ENCODE measurements around the gene OBP2A.

The OBP2A gene

DNA sequence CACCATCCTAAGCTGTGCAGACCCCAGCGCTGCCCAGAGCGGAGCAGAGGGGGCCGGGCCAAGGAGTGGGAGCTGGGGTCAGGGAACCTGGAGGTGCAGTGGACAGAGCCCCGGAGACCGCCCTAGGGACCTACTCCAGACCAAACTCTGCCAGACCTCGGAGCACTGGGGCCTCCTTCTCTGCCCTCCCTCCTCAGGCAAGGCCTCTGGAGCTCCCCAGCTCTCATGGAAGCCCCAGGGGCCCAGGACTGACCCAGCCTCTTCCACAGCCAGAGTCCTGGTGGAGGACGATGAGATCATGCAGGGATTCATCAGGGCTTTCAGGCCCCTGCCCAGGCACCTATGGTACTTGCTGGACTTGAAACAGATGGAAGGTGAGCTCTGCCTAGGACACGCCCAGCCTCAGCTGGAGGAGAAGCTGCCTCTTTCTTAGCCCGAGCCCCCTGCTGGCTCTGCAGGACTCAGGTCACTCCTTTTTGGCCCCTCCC is 19.3 kb downstream of the OBP2A start:
- TF ChIP-seq, protein P1, sequence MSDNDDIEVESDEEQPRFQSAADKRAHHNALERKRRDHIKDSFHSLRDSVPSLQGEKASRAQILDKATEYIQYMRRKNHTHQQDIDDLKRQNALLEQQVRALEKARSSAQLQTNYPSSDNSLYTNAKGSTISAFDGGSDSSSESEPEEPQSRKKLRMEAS (IDR thresholded peaks at IDR 0.05): no peak
- no peak for TF ChIP-seq EP300 (IDR thresholded peaks at IDR 0.05; ENCODE audit: borderline replicate concordance)
- no peak for TF ChIP-seq RAD21 (IDR thresholded peaks at IDR 0.05; ENCODE audit: low read depth)
- no peak for TF ChIP-seq CEBPB (IDR thresholded peaks at IDR 0.05)
- TF ChIP-seq TAF1 (IDR thresholded peaks at IDR 0.05; ENCODE audit: low read depth): no peak
- TF ChIP-seq, protein P2, sequence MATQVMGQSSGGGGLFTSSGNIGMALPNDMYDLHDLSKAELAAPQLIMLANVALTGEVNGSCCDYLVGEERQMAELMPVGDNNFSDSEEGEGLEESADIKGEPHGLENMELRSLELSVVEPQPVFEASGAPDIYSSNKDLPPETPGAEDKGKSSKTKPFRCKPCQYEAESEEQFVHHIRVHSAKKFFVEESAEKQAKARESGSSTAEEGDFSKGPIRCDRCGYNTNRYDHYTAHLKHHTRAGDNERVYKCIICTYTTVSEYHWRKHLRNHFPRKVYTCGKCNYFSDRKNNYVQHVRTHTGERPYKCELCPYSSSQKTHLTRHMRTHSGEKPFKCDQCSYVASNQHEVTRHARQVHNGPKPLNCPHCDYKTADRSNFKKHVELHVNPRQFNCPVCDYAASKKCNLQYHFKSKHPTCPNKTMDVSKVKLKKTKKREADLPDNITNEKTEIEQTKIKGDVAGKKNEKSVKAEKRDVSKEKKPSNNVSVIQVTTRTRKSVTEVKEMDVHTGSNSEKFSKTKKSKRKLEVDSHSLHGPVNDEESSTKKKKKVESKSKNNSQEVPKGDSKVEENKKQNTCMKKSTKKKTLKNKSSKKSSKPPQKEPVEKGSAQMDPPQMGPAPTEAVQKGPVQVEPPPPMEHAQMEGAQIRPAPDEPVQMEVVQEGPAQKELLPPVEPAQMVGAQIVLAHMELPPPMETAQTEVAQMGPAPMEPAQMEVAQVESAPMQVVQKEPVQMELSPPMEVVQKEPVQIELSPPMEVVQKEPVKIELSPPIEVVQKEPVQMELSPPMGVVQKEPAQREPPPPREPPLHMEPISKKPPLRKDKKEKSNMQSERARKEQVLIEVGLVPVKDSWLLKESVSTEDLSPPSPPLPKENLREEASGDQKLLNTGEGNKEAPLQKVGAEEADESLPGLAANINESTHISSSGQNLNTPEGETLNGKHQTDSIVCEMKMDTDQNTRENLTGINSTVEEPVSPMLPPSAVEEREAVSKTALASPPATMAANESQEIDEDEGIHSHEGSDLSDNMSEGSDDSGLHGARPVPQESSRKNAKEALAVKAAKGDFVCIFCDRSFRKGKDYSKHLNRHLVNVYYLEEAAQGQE (IDR thresholded peaks at IDR 0.05; ENCODE audit: low read depth): no peak
- no peak for TF ChIP-seq TCF12 (IDR thresholded peaks at IDR 0.05; ENCODE audit: low read depth)
- TF ChIP-seq FOXM1 (IDR thresholded peaks at IDR 0.05; ENCODE audit: borderline replicate concordance, low read depth): no peak
- TF ChIP-seq EGR1 (IDR thresholded peaks at IDR 0.05): no peak
- no peak for TF ChIP-seq ZBTB7A (IDR thresholded peaks at IDR 0.05; ENCODE audit: low read depth)
- no peak for TF ChIP-seq TEAD4 (IDR thresholded peaks at IDR 0.05)
- TF ChIP-seq YY1 (IDR thresholded peaks at IDR 0.05; ENCODE audit: low read depth): no peak
- no peak for TF ChIP-seq NFIC (IDR thresholded peaks at IDR 0.05)
- TF ChIP-seq, protein P3, sequence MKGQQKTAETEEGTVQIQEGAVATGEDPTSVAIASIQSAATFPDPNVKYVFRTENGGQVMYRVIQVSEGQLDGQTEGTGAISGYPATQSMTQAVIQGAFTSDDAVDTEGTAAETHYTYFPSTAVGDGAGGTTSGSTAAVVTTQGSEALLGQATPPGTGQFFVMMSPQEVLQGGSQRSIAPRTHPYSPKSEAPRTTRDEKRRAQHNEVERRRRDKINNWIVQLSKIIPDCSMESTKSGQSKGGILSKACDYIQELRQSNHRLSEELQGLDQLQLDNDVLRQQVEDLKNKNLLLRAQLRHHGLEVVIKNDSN (IDR thresholded peaks at IDR 0.05): no peak
- TF ChIP-seq CREB1 (IDR thresholded peaks at IDR 0.05; ENCODE audit: low read depth): no peak

DNA sequence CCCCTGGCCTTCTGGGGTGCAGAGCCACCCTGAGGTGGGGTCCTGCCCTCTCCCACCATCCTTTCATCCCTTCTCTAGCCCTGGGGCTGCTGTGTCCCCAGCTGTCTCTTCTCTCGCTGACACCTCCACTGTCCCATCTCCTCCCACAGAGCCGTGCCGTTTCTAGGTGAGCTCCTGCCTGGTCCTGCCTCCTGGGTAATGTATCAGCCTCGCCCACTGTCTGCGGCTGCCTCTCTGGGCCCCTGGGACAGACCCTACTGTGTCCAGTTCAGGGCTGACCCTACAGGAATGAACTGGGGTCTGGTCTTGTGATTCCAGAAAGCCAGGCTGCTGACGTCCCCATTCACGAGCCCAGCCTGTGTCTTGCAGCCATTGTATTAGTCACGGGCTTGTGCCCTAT is 19.7 kb downstream of the OBP2A start:
- TF ChIP-seq EP300 (IDR thresholded peaks at IDR 0.05; ENCODE audit: borderline replicate concordance): no peak
- TF ChIP-seq FOXM1 (IDR thresholded peaks at IDR 0.05; ENCODE audit: borderline replicate concordance, low read depth): no peak
- no peak for TF ChIP-seq CREB1 (IDR thresholded peaks at IDR 0.05; ENCODE audit: low read depth)
- TF ChIP-seq RAD21 (IDR thresholded peaks at IDR 0.05; ENCODE audit: low read depth): no peak
- TF ChIP-seq EGR1 (IDR thresholded peaks at IDR 0.05): no peak
- no peak for TF ChIP-seq TAF1 (IDR thresholded peaks at IDR 0.05; ENCODE audit: low read depth)
- no peak for TF ChIP-seq NFIC (IDR thresholded peaks at IDR 0.05)
- no peak for TF ChIP-seq YY1 (IDR thresholded peaks at IDR 0.05; ENCODE audit: low read depth)
- TF ChIP-seq, protein P3 (IDR thresholded peaks at IDR 0.05): no peak
- TF ChIP-seq, protein P2 (IDR thresholded peaks at IDR 0.05; ENCODE audit: low read depth): no peak
- no peak for TF ChIP-seq CEBPB (IDR thresholded peaks at IDR 0.05)
- TF ChIP-seq TCF12 (IDR thresholded peaks at IDR 0.05; ENCODE audit: low read depth): no peak
- TF ChIP-seq, protein P1 (IDR thresholded peaks at IDR 0.05): no peak
- no peak for TF ChIP-seq ZBTB7A (IDR thresholded peaks at IDR 0.05; ENCODE audit: low read depth)
- no peak for TF ChIP-seq TEAD4 (IDR thresholded peaks at IDR 0.05)

DNA sequence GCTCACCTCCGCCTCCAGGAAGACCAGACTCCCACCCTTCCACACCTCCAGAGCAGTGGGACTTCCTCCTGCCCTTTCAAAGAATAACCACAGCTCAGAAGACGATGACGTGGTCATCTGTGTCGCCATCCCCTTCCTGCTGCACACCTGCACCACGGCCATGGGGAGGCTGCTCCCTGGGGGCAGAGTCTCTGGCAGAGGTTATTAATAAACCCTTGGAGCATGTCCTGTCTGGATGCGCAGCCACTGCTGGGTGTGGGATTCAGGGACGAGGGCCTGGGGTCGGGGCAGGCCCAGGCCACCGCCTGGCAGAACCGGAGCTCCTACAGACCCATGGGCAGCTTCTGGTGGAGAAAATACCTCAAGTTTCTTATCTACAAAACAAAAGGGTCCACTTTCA is 20.6 kb downstream of the OBP2A start:
- no peak for TF ChIP-seq TCF12 (IDR thresholded peaks at IDR 0.05; ENCODE audit: low read depth)
- TF ChIP-seq EP300 (IDR thresholded peaks at IDR 0.05; ENCODE audit: borderline replicate concordance): no peak
- TF ChIP-seq, protein P2 (IDR thresholded peaks at IDR 0.05; ENCODE audit: low read depth): no peak
- no peak for TF ChIP-seq TEAD4 (IDR thresholded peaks at IDR 0.05)
- TF ChIP-seq, protein P1 (IDR thresholded peaks at IDR 0.05): no peak
- no peak for TF ChIP-seq NFIC (IDR thresholded peaks at IDR 0.05)
- no peak for TF ChIP-seq ZBTB7A (IDR thresholded peaks at IDR 0.05; ENCODE audit: low read depth)
- no peak for TF ChIP-seq TAF1 (IDR thresholded peaks at IDR 0.05; ENCODE audit: low read depth)
- TF ChIP-seq RAD21 (IDR thresholded peaks at IDR 0.05; ENCODE audit: low read depth): no peak
- TF ChIP-seq CEBPB (IDR thresholded peaks at IDR 0.05): no peak
- no peak for TF ChIP-seq CREB1 (IDR thresholded peaks at IDR 0.05; ENCODE audit: low read depth)

DNA sequence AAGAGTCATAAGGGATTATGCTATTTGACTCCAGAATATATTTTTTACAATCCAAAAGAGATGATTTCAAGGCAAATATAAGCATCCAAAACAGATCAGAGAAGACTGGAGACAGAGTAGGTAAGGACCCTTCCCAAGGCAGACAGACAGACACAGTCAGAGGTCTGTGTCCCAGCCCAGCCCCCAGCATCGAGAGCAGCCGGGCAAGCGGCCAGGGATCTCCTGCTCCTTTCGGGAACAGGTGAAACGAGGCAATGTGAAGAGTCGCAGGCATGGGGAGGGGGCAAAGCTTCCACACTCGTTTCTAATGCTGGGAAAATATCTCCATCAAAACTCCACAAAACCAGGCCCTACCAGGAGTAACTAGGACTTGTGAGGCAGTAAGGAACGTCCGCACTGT is 21.4 kb downstream of the OBP2A start:
- no peak for TF ChIP-seq NFIC (IDR thresholded peaks at IDR 0.05)
- TF ChIP-seq ZBTB7A (IDR thresholded peaks at IDR 0.05; ENCODE audit: low read depth): no peak
- TF ChIP-seq CEBPB (IDR thresholded peaks at IDR 0.05): no peak
- TF ChIP-seq YY1 (IDR thresholded peaks at IDR 0.05; ENCODE audit: low read depth): no peak
- TF ChIP-seq EGR1 (IDR thresholded peaks at IDR 0.05): no peak
- TF ChIP-seq, protein P1 (IDR thresholded peaks at IDR 0.05): no peak
- TF ChIP-seq CREB1 (IDR thresholded peaks at IDR 0.05; ENCODE audit: low read depth): no peak
- TF ChIP-seq TAF1 (IDR thresholded peaks at IDR 0.05; ENCODE audit: low read depth): no peak
- TF ChIP-seq EP300 (IDR thresholded peaks at IDR 0.05; ENCODE audit: borderline replicate concordance): no peak
- TF ChIP-seq RAD21 (IDR thresholded peaks at IDR 0.05; ENCODE audit: low read depth): no peak
- no peak for TF ChIP-seq TCF12 (IDR thresholded peaks at IDR 0.05; ENCODE audit: low read depth)
